Osteoblast (primary cell): ENCODE measurements around the gene DUSP7. TPM values are rescaled to one million over a fixed set of nuclear protein-coding genes. Genes with fewer than 3 reads are reported as not detected.

Experiments used
- DNase-seq: peaks from one replicate; pipeline ENCODE4 v3.0.0; 2011; ENCODE audit warnings: low spot score, mixed read lengths; ENCODE audit not compliant: insufficient read length; ENCODE audit errors: missing footprints
- H2AFZ ChIP-seq: 2 replicates; pipeline ENCODE4 v1.6.0; 2011; ENCODE audit warnings: mild to moderate bottlenecking, low read length
- H3K27ac ChIP-seq: 2 replicates; pipeline ENCODE4 v1.5.1; 2011; ENCODE audit warnings: mild to moderate bottlenecking, low read depth, low read length, moderate library complexity
- H3K27me3 ChIP-seq: 2 replicates; pipeline ENCODE4 v1.6.0; 2012; ENCODE audit warnings: mild to moderate bottlenecking, control low read depth, inconsistent platforms, low read length, moderate library complexity; ENCODE audit not compliant: insufficient read depth
- H3K36me3 ChIP-seq: 2 replicates; pipeline ENCODE4 v1.5.1; 2011; ENCODE audit warnings: mild to moderate bottlenecking, low read length, control low read depth, moderate library complexity; ENCODE audit not compliant: insufficient read depth
- H3K4me1 ChIP-seq: 2 replicates; pipeline ENCODE4 v1.5.1; 2011; ENCODE audit warnings: mild to moderate bottlenecking, low read length, control low read depth, moderate library complexity; ENCODE audit not compliant: insufficient read depth
- H3K4me2 ChIP-seq: 2 replicates; pipeline ENCODE4 v1.6.0; 2011; ENCODE audit warnings: mild to moderate bottlenecking, low read length; ENCODE audit not compliant: insufficient read depth
- H3K4me3 ChIP-seq: fragments of 200-600 bp; sonication (generic); 3 replicates; pipeline ENCODE4 v1.5.1; 2012; ENCODE audit warnings: mild to moderate bottlenecking, low read length, inconsistent platforms; ENCODE audit not compliant: insufficient read depth
- H3K79me2 ChIP-seq: 2 replicates; pipeline ENCODE4 v1.6.0; 2012; ENCODE audit warnings: mild to moderate bottlenecking, low read length, control low read depth, inconsistent platforms; ENCODE audit not compliant: insufficient read depth
- H3K9me3 ChIP-seq: 2 replicates; pipeline ENCODE4 v1.5.1; 2011; ENCODE audit warnings: low read depth, low read length, control low read depth
- H4K20me1 ChIP-seq: 2 replicates; pipeline ENCODE4 v1.6.0; 2012; ENCODE audit warnings: mild to moderate bottlenecking, low read length, control low read depth; ENCODE audit not compliant: insufficient read depth
- CTCF ChIP-seq: IDR thresholded peaks from 2 replicates; pipeline ENCODE4 v1.5.1; 2011; ENCODE audit warnings: mild to moderate bottlenecking, low read depth, low read length, moderate library complexity; ENCODE audit errors: extremely low read depth
- total RNA-seq: library from RNA; depleted of rRNA; stranded (reverse); fragments of >200 nt; gene quantifications from 2 replicates; pipeline ENCODE4 v1.2.3, GENCODE V29; 2012

DUSP7 gene
- total RNA-seq, 1 donor: 12.7 TPM

GRCh38 chr3:52038227-52038626, 18.1 kb downstream of the DUSP7 start:
- H4K20me1 ChIP-seq: no peaks in the 10 kb centered on the region
- H3K9me3 ChIP-seq: no peaks in the 10 kb centered on the region
- H3K27me3 ChIP-seq: no peaks in the 10 kb centered on the region
- no peak overlapping the region for H3K27ac ChIP-seq
- no peaks in the 10 kb centered on the region for H3K4me1 ChIP-seq
- DNase-seq: no peak
- TF ChIP-seq CTCF: no peak
- H3K36me3 ChIP-seq: no peaks in the 10 kb centered on the region
- no peaks in the 10 kb centered on the region for H3K79me2 ChIP-seq
- no peak overlapping the region for H3K4me3 ChIP-seq
- no peak overlapping the region for H2AFZ ChIP-seq
- no peak overlapping the region for H3K4me2 ChIP-seq

GRCh38 chr3:52037291-52037690, 19.1 kb downstream of the DUSP7 start:
- no peak for TF ChIP-seq CTCF
- Histone ChIP-seq H3K27me3 (no peaks in the 10 kb centered on the region), H3K4me2 (no peak overlapping the region), H2AFZ (no peak overlapping the region), H3K4me3 (no peak overlapping the region), H3K9me3 (no peaks in the 10 kb centered on the region), H3K27ac (no peak overlapping the region), H3K36me3 (no peaks in the 10 kb centered on the region), H3K4me1 (no peaks in the 10 kb centered on the region), H4K20me1 (no peaks in the 10 kb centered on the region), H3K79me2 (no peaks in the 10 kb centered on the region)
- no peak for DNase-seq

- Histone ChIP-seq H3K4me1 (no peaks in the 10 kb centered on the region), H3K79me2 (no peaks in the 10 kb centered on the region), H3K36me3 (no peaks in the 10 kb centered on the region), H4K20me1 (no peaks in the 10 kb centered on the region), H3K9me3 (no peaks in the 10 kb centered on the region), H3K4me2 (no peak overlapping the region), H3K27me3 (no peaks in the 10 kb centered on the region), H3K27ac (no peak overlapping the region), H3K4me3 (no peak overlapping the region), H2AFZ (no peak overlapping the region)
- no peak for TF ChIP-seq CTCF
- DNase-seq: no peak
These were observed 19.5 kb downstream of the DUSP7 start for GRCh38 chr3:52036829-52037228.

GRCh38 chr3:52036222-52036694, 20.1 kb downstream of the DUSP7 start:
- Histone ChIP-seq H3K79me2 (no peaks in the 10 kb centered on the region), H3K4me1 (no peaks in the 10 kb centered on the region), H4K20me1 (no peaks in the 10 kb centered on the region), H3K9me3 (no peaks in the 10 kb centered on the region), H2AFZ (no peak overlapping the region), H3K27ac (no peak overlapping the region), H3K4me2 (no peak overlapping the region), H3K36me3 (no peaks in the 10 kb centered on the region), H3K4me3 (no peak overlapping the region), H3K27me3 (no peaks in the 10 kb centered on the region)
- no peak for TF ChIP-seq CTCF
- no peak for DNase-seq
